Psoas muscle (tissue), 8 donors: ENCODE data around the gene SGK1. TPM values are rescaled to one million over a fixed set of nuclear protein-coding genes. Genes with fewer than 3 reads are reported as not detected.
"Not testable (repeated sequence)": the region's sequence is repeated elsewhere in the genome, so short reads cannot be mapped to it uniquely, and the experiment has no call there.

Experiments used
- ATAC-seq, 4 donors: fragments of 200-7000 bp; cut with Tn5 transposase; one replicate each; pipeline ENCODE4 v1.9.1; 2020; ENCODE audit warnings: moderate library complexity in 3 of 4, mild to moderate bottlenecking in 2 of 4
- DNase-seq, 2 donors: peaks; one replicate each; pipeline ENCODE4 v3.0.0-alpha.2; 2020
- H3K27ac ChIP-seq: fragments of 200-600 bp; one replicate; pipeline ENCODE4 v1.8.0; 2022
- H3K27me3 ChIP-seq, 3 donors: fragments of 200-600 bp in 1 of 3; one replicate each; pipeline versions ENCODE4 v1.6.1 to v1.8.0; 2013 to 2022; ENCODE audit warnings: low read length in 2 of 3, mild to moderate bottlenecking in 2 of 3, moderate library complexity in 1 of 3; ENCODE audit not compliant: insufficient read depth in 3 of 3
- H3K36me3 ChIP-seq, 2 donors: fragments of 200-600 bp in 1 of 2; one replicate each; pipeline versions ENCODE4 v1.6.1 to v1.8.0; 2013 to 2022; ENCODE audit warnings: low read depth in 1 of 2, mild to moderate bottlenecking in 1 of 2, moderate library complexity in 1 of 2; ENCODE audit not compliant: insufficient read depth in 1 of 2
- H3K4me1 ChIP-seq: fragments of 200-600 bp; one replicate; pipeline ENCODE4 v1.8.0; 2022
- H3K4me3 ChIP-seq: fragments of 200-600 bp; one replicate; pipeline ENCODE4 v1.8.0; 2022; ENCODE audit warnings: mild to moderate bottlenecking
- H3K9me3 ChIP-seq: fragments of 200-600 bp; one replicate; pipeline ENCODE4 v1.8.0; 2022
- CTCF ChIP-seq: fragments of 200-600 bp; IDR thresholded peaks from one replicate; pipeline ENCODE4 v1.8.0; 2022; ENCODE audit warnings: antibody characterized with exemption
- WGBS, 3 donors: extraction: QIAGEN DNeasy Blood & Tissue Kit; methylation state at CpG; one replicate each; pipeline versions ENCODE4 v1.1.6 to v1.1.7; 2013; 5-methylcytosine and 5-hydroxymethylcytosine counted together
- intact Hi-C, 2 donors: fragments of 100-400 bp; cut with DNase I; formaldehyde crosslinking; loops; one replicate each; pipeline versions ENCODE4 v1.11.0 to v1.14.2; 2022
- polyA plus RNA-seq, 3 donors: library from polyadenylated mRNA; stranded (reverse); fragments of 200-250 nt; gene quantifications; one replicate each; pipeline ENCODE4 v1.2.3, GENCODE V29; 2013
- total RNA-seq, 4 donors: library from RNA; stranded (reverse); fragmentation: NEBNext Ultra II Directional in 2 of 4; extraction: Animal tissue kit (Norgen Biotek cat#: 25700) in 2 of 4; gene quantifications; one replicate each; pipeline versions ENCODE4 v1.2.1 to v1.2.4, GENCODE V29; 2021 to 2023
- donor health status: healthy with polysubstance abuse.
- donor health status: DM: no; HTN: no; CAD: no; lungs with moderate emphysema.
- donor health status: Bipolar disorder and iron deficiency.
- donor health status: healthy.
- donor health status: DM: yes; HTN: yes; CAD: no.
- donor health status: DM: no; HTN: no; CAD: no.
- donor health status: DM: no; HTN: no; CAD: no.
- donor health status: DM: yes; HTN: yes; CAD: no.

SGK1 gene
- total and polyA plus RNA-seq, 7 donors: 34.4 to 125 (median 64.1) TPM

GRCh38 chr6:134261766-134262165 lies 56.1 kb downstream of the SGK1 start:
- intact Hi-C loops: no loop called here
- Histone ChIP-seq H3K4me3 (no peak overlapping the region), H3K9me3 (no peaks in the 10 kb centered on the region), H3K27ac (no peak overlapping the region), H3K4me1 (no peaks in the 10 kb centered on the region), H3K36me3 (no peaks in the 10 kb centered on the region), H3K27me3 (no peaks in the 10 kb centered on the region)
- TF ChIP-seq CTCF: no peak
- WGBS, 3 donors: 77 to 86% (median 83%) methylated on average over 5 of the region's 5 CpGs
- DNase-seq (no peak), ATAC-seq (no peak)

- Histone ChIP-seq H3K9me3 (no peaks in the 10 kb centered on the region), H3K4me3 (no peak overlapping the region), H3K27ac (no peak overlapping the region), H3K4me1 (peaks cover 3% of the 10 kb centered on the region), H3K27me3 (no peaks in the 10 kb centered on the region), H3K36me3 (no peaks in the 10 kb centered on the region)
- 92 to 95% (median 93%) methylated on average over 3 of the region's 3 CpGs for WGBS, 3 donors
- intact Hi-C loops: no loop called here
- ATAC-seq (no peak), DNase-seq (no peak)
- no peak for TF ChIP-seq CTCF
Measured at GRCh38 chr6:134258849-134259306, 59.0 kb downstream of the SGK1 start.

DNA sequence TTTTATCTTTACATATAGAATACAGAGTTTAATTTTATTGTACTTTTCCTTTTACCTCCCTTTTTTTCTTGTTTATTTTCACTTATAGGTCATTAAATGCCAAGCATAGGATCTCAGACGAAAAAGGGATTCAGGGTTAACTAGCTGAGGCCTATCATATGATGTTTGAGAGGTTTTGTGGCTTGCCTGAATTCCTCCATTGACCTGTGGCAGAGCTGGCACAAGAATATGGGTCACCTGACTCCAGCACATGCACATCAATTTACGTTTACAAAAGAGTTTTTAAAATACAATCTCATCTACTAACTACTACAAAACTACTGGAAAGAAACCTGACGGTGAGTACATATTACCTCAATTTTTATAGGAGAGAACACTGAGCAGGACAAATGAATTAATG lies 60.4 kb downstream of the SGK1 start:
- no peak for DNase-seq
- no peaks in the 10 kb centered on the region for H3K9me3 ChIP-seq
- intact Hi-C loops: no loop called here
- H3K27me3 ChIP-seq: no peaks in the 10 kb centered on the region
- 74 to 97% (median 88%) methylated on average over 3 of the region's 3 CpGs for WGBS, 3 donors
- H3K36me3 ChIP-seq: no peaks in the 10 kb centered on the region
- TF ChIP-seq CTCF: no peak
- H3K4me3 ChIP-seq: no peak overlapping the region
- H3K27ac ChIP-seq: no peak overlapping the region
- H3K4me1 ChIP-seq: peaks cover 9% of the 10 kb centered on the region
- no peak for ATAC-seq

- TF ChIP-seq CTCF: no peak
- H3K9me3 ChIP-seq: no peaks in the 10 kb centered on the region
- no peak overlapping the region for H3K27ac ChIP-seq
- no peaks in the 10 kb centered on the region for H3K27me3 ChIP-seq
- DNase-seq: no peak
- H3K36me3 ChIP-seq: no peaks in the 10 kb centered on the region
- peaks cover 9% of the 10 kb centered on the region for H3K4me1 ChIP-seq
- H3K4me3 ChIP-seq: no peak overlapping the region
- ATAC-seq: no peak
- WGBS, 3 donors: 97 to 98% (median 98%) methylated on average over 8 of the region's 8 CpGs
- intact Hi-C loops: no loop called here
Measured at GRCh38 chr6:134256862-134257261, 61.0 kb downstream of the SGK1 start.

- WGBS, 3 donors: 89 to 100% (median 92%) methylated on average over 2 of the region's 2 CpGs
- ATAC-seq, H3K36me3 ChIP-seq, H3K9me3 ChIP-seq, H3K27me3 ChIP-seq, DNase-seq, H3K4me3 ChIP-seq, H3K27ac ChIP-seq, intact Hi-C loops: not testable (repeated sequence)
- H3K4me1 ChIP-seq: peaks cover 14% of the 10 kb centered on the region
Measured at GRCh38 chr6:134255280-134255679, 62.6 kb downstream of the SGK1 start.
